Gastrocnemius medialis (tissue), 4 donors: ENCODE measurements around the gene TP73. TPM values are rescaled to one million over a fixed set of nuclear protein-coding genes. Genes with fewer than 3 reads are reported as not detected.

Experiments
- ATAC-seq, 2 donors: fragments of 150-250 bp; one replicate each; pipeline ENCODE4 v1.9.1; 2016
- DNase-seq, 2 donors: peaks; one replicate each; pipeline ENCODE4 v3.0.0-alpha.2; 2019
- H3K27ac ChIP-seq, 4 donors: fragments of 200-600 bp; sonication (generic); 1 replicate in 1 of 4; 2 replicates in 3 of 4; pipeline ENCODE4 v1.5.1; 2016 to 2018; ENCODE audit warnings: mild to moderate bottlenecking in 2 of 4, moderate library complexity in 1 of 4
- H3K27me3 ChIP-seq, 3 donors: fragments of 200-600 bp; sonication (generic) in 2 of 3; 1 replicate in 1 of 3; 2 replicates in 2 of 3; pipeline versions ENCODE4 v1.5.1 to v1.6.0; 2016 to 2019; ENCODE audit warnings: mild to moderate bottlenecking in 1 of 3, moderate library complexity in 1 of 3
- H3K36me3 ChIP-seq, 2 donors: fragments of 200-600 bp; sonication (generic) in 1 of 2; one replicate each; pipeline ENCODE4 v1.5.1; 2017 to 2018
- H3K4me1 ChIP-seq, 2 donors: fragments of 200-600 bp; sonication (generic) in 1 of 2; one replicate each; pipeline ENCODE4 v1.5.1; 2016 to 2017; ENCODE audit warnings: mild to moderate bottlenecking in 2 of 2
- H3K4me3 ChIP-seq, 4 donors: fragments of 200-600 bp; sonication (generic) in 3 of 4; 1 replicate in 1 of 4; 2 replicates in 3 of 4; pipeline ENCODE4 v1.5.1; 2016 to 2019; ENCODE audit warnings: mild to moderate bottlenecking in 2 of 4
- H3K9me3 ChIP-seq, 3 donors: fragments of 200-600 bp; sonication (generic) in 2 of 3; 1 replicate in 1 of 3; 2 replicates in 2 of 3; pipeline ENCODE4 v1.5.1; 2016 to 2019
- CTCF ChIP-seq, 5 experiments: fragments of 450-650 bp in 3 of 5; fragments of 200-600 bp in 2 of 5; sonication (generic) in 2 of 5; IDR thresholded peaks in 4 of 5; conservative IDR thresholded peaks in 1 of 5; 1 replicate in 4 of 5; 2 replicates in 1 of 5; pipeline ENCODE4 v1.5.1; 2016 to 2019; ENCODE audit warnings: antibody characterized with exemption in 5 of 5, mild to moderate bottlenecking in 3 of 5, moderate library complexity in 3 of 5
- POLR2A ChIP-seq, 2 donors: fragments of 450-650 bp; IDR thresholded peaks; one replicate each; pipeline ENCODE4 v1.6.1; 2017; ENCODE audit warnings: antibody characterized with exemption in 2 of 2, mild to moderate bottlenecking in 2 of 2, moderate library complexity in 2 of 2
- in situ Hi-C, 4 donors: fragments of 200-750 bp; cut with MboI; loops; one replicate each; pipeline versions ENCODE4 v1.15.0 to v1.8.0; 2017; ENCODE audit warnings: low sequenced_read_pairs in 4 of 4
- intact Hi-C: fragments of 100-400 bp; cut with DNase I; formaldehyde crosslinking; loops from one replicate; pipeline ENCODE4 v1.15.1; 2023; ENCODE audit warnings: low total_unique reads
- total RNA-seq, 4 donors: library from RNA; depleted of rRNA; stranded (reverse); fragments of >200 nt; gene quantifications; one replicate each; pipeline versions ENCODE4 v1.1.0 to v1.2.3, GENCODE V29; 2016

Gene TP73
- total RNA-seq, 4 donors from 2014 or later: 0.07 TPM; not detected in 3

DNA sequence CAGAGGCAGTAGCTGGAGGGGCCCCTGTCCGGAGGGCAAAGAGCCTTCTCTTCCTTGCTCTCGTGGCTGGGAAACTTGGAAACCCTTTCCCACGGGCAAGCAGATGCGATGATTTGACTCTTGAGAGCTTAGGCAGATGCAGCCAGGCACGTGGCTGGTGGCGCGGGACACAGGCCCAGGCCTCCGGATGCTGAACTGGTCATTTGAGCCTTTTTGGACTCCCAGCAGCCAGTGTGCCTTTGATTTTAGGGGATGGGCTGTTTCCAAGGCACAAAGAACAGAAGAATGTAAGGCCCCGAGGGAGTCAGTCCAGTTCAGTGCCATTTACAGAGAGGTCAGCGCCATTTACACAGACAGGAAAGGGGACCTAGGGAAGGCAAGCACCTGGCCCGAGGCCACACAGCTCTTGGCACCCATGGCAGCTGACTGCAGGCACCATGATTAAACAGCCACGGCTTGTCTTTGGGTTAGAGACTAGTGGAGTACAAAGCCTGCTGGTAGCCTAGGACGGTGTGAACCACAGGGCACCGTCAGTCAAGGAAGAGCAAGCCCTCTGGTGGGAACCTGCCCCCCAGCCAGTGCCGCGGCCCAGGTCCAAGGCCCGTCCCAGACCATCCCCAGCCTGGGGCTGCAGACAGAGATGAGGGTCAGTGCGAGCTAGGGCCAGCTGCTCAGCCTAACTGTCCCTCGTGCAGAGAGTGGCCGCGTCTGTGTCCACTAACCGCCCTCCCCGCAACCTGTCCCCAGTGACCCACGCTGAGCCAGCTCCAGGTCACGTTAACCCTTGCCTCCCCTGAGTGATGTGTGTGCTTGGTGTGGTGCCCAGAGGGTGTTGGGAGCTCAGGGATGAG, 79.5 kb downstream of the TP73 start:
- Histone ChIP-seq H3K9me3 (no peaks in the 10 kb centered on the region), H3K27me3 (peaks cover 7 to 17% (median 16%) of the 10 kb centered on the region in 3 donors), H3K4me3 (no peak overlapping the region), H3K4me1 (peaks cover 18 to 20% of the 10 kb centered on the region in 2 donors), H3K36me3 (peaks cover 0 to 9% of the 10 kb centered on the region in 2 donors), H3K27ac (no peak overlapping the region)
- peak; percentile 19 to 28 for ATAC-seq
- in situ Hi-C loops (no loop called here), intact Hi-C loops (no loop called here)
- DNase-seq: no peak
- TF ChIP-seq CTCF (IDR thresholded peaks at IDR 0.05 in 4 of 5, conservative IDR thresholded peaks at IDR 0.05 in 1 of 5) (no peak), POLR2A (IDR thresholded peaks at IDR 0.05) (no peak)

DNA sequence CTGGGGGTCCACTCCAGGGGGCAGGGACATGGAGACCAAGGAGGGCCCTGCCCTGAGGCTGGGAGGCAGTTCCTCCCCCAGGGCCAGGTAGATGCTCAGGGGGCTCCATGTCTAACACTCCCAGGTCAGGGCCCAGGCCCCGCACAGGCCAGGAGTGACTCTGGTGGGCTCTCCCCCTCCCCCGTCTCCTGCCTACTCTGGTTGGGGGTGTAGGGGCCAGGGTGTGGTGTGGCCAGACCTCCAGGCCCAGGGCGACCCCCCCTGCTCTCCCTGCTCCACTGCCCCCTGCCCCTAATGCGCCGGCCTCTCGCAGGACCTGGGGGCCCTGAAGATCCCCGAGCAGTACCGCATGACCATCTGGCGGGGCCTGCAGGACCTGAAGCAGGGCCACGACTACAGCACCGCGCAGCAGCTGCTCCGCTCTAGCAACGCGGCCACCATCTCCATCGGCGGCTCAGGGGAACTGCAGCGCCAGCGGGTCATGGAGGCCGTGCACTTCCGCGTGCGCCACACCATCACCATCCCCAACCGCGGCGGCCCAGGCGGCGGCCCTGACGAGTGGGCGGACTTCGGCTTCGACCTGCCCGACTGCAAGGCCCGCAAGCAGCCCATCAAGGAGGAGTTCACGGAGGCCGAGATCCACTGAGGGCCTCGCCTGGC, 80.2 kb downstream of the TP73 start:
- ATAC-seq: no peak

GRCh38 chr1:3733094-3733882, 81.0 kb downstream of the TP73 start:
- ATAC-seq (no peak), DNase-seq (no peak)
- H3K36me3 ChIP-seq: peaks cover 0 to 23% of the 10 kb centered on the region in 2 donors
- H3K4me3 ChIP-seq: no peak overlapping the region
- intact Hi-C loops (no loop called here), in situ Hi-C loops (no loop called here)
- TF ChIP-seq CTCF (IDR thresholded peaks at IDR 0.05 in 4 of 5, conservative IDR thresholded peaks at IDR 0.05 in 1 of 5) (no peak), POLR2A (IDR thresholded peaks at IDR 0.05) (no peak)
- peaks cover 2 to 12% (median 7%) of the 10 kb centered on the region in 3 donors for H3K27me3 ChIP-seq
- H3K9me3 ChIP-seq: no peaks in the 10 kb centered on the region
- peaks cover 18 to 20% of the 10 kb centered on the region in 2 donors for H3K4me1 ChIP-seq
- H3K27ac ChIP-seq: no peak overlapping the region

More for the DNA sequence above, 80.2 kb downstream of the TP73 start:
- in situ Hi-C loops: no loop called here
- Histone ChIP-seq H3K27me3 (peaks cover 7 to 16% (median 9%) of the 10 kb centered on the region in 3 donors), H3K4me3 (no peak overlapping the region), H3K27ac (no peak overlapping the region), H3K36me3 (peaks cover 0 to 16% of the 10 kb centered on the region in 2 donors), H3K4me1 (peaks cover 18 to 20% of the 10 kb centered on the region in 2 donors), H3K9me3 (no peaks in the 10 kb centered on the region)
- DNase-seq: no peak
- intact Hi-C loops: no loop called here
- TF ChIP-seq POLR2A (IDR thresholded peaks at IDR 0.05) (no peak), CTCF (IDR thresholded peaks at IDR 0.05 in 4 of 5, conservative IDR thresholded peaks at IDR 0.05 in 1 of 5) (no peak)

- Histone ChIP-seq H3K36me3 (peaks cover 0 to 31% of the 10 kb centered on the region in 2 donors), H3K27me3 (peaks cover 0 to 8% (median 7%) of the 10 kb centered on the region in 3 donors), H3K9me3 (no peaks in the 10 kb centered on the region), H3K4me3 (no peak overlapping the region), H3K4me1 (peaks cover 18 to 20% of the 10 kb centered on the region in 2 donors), H3K27ac (no peak overlapping the region)
- intact Hi-C loops (no loop called here), in situ Hi-C loops (no loop called here)
- ATAC-seq (no peak), DNase-seq (no peak)
- TF ChIP-seq CTCF (IDR thresholded peaks at IDR 0.05 in 4 of 5, conservative IDR thresholded peaks at IDR 0.05 in 1 of 5) (no peak), POLR2A (IDR thresholded peaks at IDR 0.05) (no peak)
These were observed 81.7 kb downstream of the TP73 start for GRCh38 chr1:3733883-3734589.
